ENCODE results near the gene MTAP. TPM values are rescaled to one million over a fixed set of nuclear protein-coding genes. Genes with fewer than 3 reads are reported as not detected.

Gene MTAP
- total RNA-seq, 4 donors from 2014 or later, result 20.4 to 50.2 (median 30.4) TPM

DNA sequence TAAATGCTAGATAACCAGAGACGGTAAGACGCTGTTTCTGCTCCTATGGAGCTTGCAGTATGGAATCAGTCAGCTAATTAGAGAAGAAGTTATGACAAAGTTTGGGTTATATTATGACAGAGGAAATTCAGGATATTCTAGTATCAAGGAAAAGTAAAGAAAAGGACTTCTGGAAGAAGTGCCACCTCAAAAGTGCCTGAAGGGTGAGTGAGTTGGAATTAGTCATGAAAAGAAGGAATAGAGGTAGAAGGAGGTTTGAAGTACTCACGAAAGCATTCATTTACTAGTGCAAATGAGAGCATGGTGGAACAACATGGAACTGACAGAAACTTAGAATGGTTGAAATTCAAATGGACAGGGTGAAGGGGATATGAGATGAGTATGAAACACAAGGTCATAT lies 40.4 kb upstream of the MTAP start:
- Histone ChIP-seq H3K27ac (no peak overlapping the region), H3K4me3 (no peak overlapping the region), H3K36me3 (no peaks in the 10 kb centered on the region), H3K27me3 (no peaks in the 10 kb centered on the region), H3K4me1 (no peaks in the 10 kb centered on the region), H3K9me3 (no peaks in the 10 kb centered on the region)
- no peak for DNase-seq (ENCODE audit: low spot score in 2 of 2)
- TF ChIP-seq POLR2A (IDR thresholded peaks at IDR 0.05) (no peak), EP300 (IDR thresholded peaks at IDR 0.05) (no peak)
- TF ChIP-seq, protein P1, sequence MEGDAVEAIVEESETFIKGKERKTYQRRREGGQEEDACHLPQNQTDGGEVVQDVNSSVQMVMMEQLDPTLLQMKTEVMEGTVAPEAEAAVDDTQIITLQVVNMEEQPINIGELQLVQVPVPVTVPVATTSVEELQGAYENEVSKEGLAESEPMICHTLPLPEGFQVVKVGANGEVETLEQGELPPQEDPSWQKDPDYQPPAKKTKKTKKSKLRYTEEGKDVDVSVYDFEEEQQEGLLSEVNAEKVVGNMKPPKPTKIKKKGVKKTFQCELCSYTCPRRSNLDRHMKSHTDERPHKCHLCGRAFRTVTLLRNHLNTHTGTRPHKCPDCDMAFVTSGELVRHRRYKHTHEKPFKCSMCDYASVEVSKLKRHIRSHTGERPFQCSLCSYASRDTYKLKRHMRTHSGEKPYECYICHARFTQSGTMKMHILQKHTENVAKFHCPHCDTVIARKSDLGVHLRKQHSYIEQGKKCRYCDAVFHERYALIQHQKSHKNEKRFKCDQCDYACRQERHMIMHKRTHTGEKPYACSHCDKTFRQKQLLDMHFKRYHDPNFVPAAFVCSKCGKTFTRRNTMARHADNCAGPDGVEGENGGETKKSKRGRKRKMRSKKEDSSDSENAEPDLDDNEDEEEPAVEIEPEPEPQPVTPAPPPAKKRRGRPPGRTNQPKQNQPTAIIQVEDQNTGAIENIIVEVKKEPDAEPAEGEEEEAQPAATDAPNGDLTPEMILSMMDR (IDR thresholded peaks at IDR 0.05), result no peak
- WGBS, 2 donors, result 88 to 94% methylated on average over 3 of the region's 3 CpGs

DNA sequence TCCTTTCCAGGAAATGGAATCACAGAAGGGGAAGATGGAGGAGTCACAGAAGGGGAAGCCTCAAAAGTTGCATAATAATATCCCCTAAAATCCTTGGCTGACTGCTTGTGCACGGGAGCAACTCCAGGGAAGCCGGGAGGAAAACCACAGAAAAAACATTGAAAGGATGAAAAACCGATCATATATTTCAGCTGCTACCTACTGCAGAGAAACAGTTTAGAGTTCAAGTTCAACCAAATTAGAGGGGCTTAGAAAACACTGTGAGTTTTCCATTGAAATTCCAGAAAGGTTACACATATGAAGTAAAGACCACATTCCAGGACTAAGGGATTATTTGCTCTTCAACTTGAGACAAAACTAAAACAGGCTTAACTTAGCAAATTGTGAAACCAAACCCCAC lies 37.6 kb upstream of the MTAP start:
- Histone ChIP-seq H3K27ac (no peak overlapping the region), H3K9me3 (no peaks in the 10 kb centered on the region), H3K4me1 (no peaks in the 10 kb centered on the region), H3K36me3 (no peaks in the 10 kb centered on the region), H3K4me3 (no peak overlapping the region), H3K27me3 (no peaks in the 10 kb centered on the region)
- TF ChIP-seq POLR2A (IDR thresholded peaks at IDR 0.05) (no peak), EP300 (IDR thresholded peaks at IDR 0.05) (no peak)
- TF ChIP-seq, protein P1 (IDR thresholded peaks at IDR 0.05), result no peak
- no peak for DNase-seq (ENCODE audit: low spot score in 2 of 2)
- WGBS, 2 donors, result 55 to 62% methylated on average over 3 of the region's 3 CpGs

DNA sequence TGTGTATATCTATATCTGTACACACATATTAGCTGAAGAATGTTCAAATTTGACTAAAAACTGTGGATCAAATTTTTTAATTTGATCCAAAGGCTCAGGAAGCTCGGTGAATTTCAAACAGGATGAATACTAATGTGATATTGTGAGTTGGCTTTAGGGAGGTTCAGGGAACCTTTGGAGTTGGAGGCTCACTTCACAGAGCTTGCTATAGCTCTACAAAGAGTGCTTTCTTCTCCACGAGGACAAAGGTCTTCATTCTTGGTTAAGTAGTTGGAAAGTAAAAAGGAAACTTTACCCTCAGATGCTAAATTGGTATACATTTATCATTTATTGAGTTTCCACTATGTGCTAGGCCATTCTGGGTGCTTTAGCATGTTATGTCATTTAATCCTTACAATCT lies 36.3 kb upstream of the MTAP start:
- Histone ChIP-seq H3K4me3 (no peak overlapping the region), H3K36me3 (no peaks in the 10 kb centered on the region), H3K27ac (no peak overlapping the region), H3K9me3 (no peaks in the 10 kb centered on the region), H3K27me3 (no peaks in the 10 kb centered on the region), H3K4me1 (no peaks in the 10 kb centered on the region)
- TF ChIP-seq POLR2A (IDR thresholded peaks at IDR 0.05) (no peak), EP300 (IDR thresholded peaks at IDR 0.05) (no peak)
- TF ChIP-seq, protein P1 (IDR thresholded peaks at IDR 0.05), result no peak
- 32 to 33% methylated on average over 2 of the region's 2 CpGs for WGBS, 2 donors
- DNase-seq (ENCODE audit: low spot score in 2 of 2), result no peak

DNA sequence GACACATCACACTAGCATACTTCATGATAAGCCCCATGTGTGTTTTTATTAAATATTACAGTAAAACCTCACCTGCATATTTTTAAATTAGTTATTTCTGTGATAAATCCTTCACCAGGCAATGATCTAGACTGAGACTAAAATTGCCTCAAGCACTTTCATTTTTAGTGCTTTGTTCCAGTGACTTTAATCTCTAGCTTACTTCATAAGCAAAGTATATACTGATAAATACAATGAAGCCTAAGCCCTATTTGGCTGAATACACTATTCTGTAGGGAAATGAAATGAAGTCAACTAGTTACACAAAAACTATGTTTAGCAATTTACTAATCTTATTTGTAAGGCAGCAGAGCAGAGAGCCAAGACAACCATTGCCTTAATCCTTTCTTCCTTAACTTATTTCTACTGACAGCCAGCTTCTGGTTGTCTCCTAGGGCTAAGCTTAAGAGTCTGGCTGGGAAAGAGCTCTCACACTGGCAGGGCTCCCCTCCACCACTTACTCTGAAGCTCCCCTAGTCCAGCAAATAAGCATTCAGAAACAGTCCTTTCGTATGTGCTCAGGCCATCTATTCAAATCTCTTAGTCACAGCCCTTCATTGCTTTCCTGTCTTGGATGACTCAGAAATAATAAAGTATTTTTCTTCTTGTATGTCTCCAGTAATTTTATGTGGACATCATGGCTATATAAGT lies 31.4 kb upstream of the MTAP start:
- H3K9me3 ChIP-seq, result no peaks in the 10 kb centered on the region
- no peak overlapping the region for H3K27ac ChIP-seq
- H3K27me3 ChIP-seq, result no peaks in the 10 kb centered on the region
- no peaks in the 10 kb centered on the region for H3K4me1 ChIP-seq
- TF ChIP-seq, protein P1 (IDR thresholded peaks at IDR 0.05), result no peak
- TF ChIP-seq EP300 (IDR thresholded peaks at IDR 0.05), result no peak
- no peak for TF ChIP-seq POLR2A (IDR thresholded peaks at IDR 0.05)
- H3K36me3 ChIP-seq, result no peaks in the 10 kb centered on the region
- no peak overlapping the region for H3K4me3 ChIP-seq
- WGBS, 2 donors, result 36 to 45% methylated on average over 1 of the region's 1 CpG
- no peak for DNase-seq (ENCODE audit: low spot score in 2 of 2)

DNA sequence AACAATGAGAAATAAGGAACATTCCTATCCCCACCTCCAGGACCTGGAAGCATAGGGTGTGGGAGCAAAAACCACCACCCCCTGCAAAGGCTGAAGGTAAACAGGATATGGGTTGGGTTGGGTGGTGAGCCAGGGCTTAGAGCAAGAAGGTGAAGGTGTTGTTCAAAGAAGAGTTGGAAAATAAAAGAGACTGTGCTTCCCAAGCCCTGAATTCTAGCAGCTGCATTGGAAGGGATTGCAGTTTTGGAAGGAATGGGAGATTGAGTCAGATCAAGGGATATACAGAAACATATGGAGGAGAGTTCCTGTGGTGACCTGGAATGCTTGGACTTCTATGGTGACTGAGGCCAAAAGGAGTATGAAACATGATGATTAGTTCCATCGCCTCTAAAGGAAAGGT lies 24.7 kb upstream of the MTAP start:
- Histone ChIP-seq H3K27me3 (no peaks in the 10 kb centered on the region), H3K9me3 (no peaks in the 10 kb centered on the region), H3K27ac (no peak overlapping the region), H3K4me1 (no peaks in the 10 kb centered on the region), H3K36me3 (no peaks in the 10 kb centered on the region), H3K4me3 (no peak overlapping the region)
- TF ChIP-seq POLR2A (IDR thresholded peaks at IDR 0.05), result no peak
- TF ChIP-seq, protein P1 (IDR thresholded peaks at IDR 0.05), result no peak
- TF ChIP-seq EP300 (IDR thresholded peaks at IDR 0.05), result no peak
- 80 to 88% methylated on average over 1 of the region's 1 CpG for WGBS, 2 donors
- no peak for DNase-seq (ENCODE audit: low spot score in 2 of 2)
